Endothelial cell of umbilical vein (primary cell): Measurements from ENCODE around the gene TBX1. TPM values are rescaled to one million over a fixed set of nuclear protein-coding genes. Genes with fewer than 3 reads are reported as not detected.

Source experiments
- BruUV-seq: library from RNA; stranded (reverse); fragments of 400-500 nt; replicated peaks from 2 replicates; lab custom pipeline; 2021; lab: Mats Ljungman, UMichigan
- CTCF ChIA-PET: fragments of 300-600, 350-600 bp; sonication (Branson Sonifier 250); formaldehyde crosslinking; loops from one replicate; lab custom pipeline; 2021; ENCODE audit warnings: antibody characterized with exemption, inconsistent platforms; lab: Charles Lee
- POLR2A ChIA-PET: fragments of 300-600, 350-600 bp; sonication (Branson Sonifier 250); formaldehyde crosslinking; loops from one replicate; lab custom pipeline; 2021; ENCODE audit warnings: antibody characterized with exemption, inconsistent platforms; lab: Charles Lee
- DNase-seq: peaks from one replicate; pipeline ENCODE4 v3.0.0-alpha.2; 2011; ENCODE audit warnings: low read depth, low spot score
- FAIRE-seq: peaks from 2 replicates; lab custom pipeline; 2011; peaks lifted over from hg19 to GRCh38; lab: Jason Lieb, UNC
- H2AFZ ChIP-seq: 2 replicates; pipeline ENCODE4 v1.6.0; 2012; ENCODE audit warnings: low read depth, low read length, control low read depth, inconsistent platforms
- H3K27ac ChIP-seq: 2 replicates; pipeline ENCODE4 v1.5.1; 2011; ENCODE audit warnings: low read depth, mild to moderate bottlenecking, control low read depth, low read length, moderate library complexity; ENCODE audit not compliant: insufficient read depth
- H3K27me3 ChIP-seq, 2 experiments: 2 replicates each; pipeline versions ENCODE4 v1.6.0 to v1.6.1; 2011; ENCODE audit warnings: low read length in 2 of 2, mixed read lengths in 1 of 2; ENCODE audit not compliant: control insufficient read depth in 2 of 2, insufficient read depth in 2 of 2
- H3K36me3 ChIP-seq, 2 experiments: 2 replicates in 1 of 2; 3 replicates in 1 of 2; pipeline ENCODE4 v1.5.1; 2011; ENCODE audit warnings: low read length in 2 of 2, mild to moderate bottlenecking in 1 of 2, moderate library complexity in 1 of 2; ENCODE audit not compliant: control insufficient read depth in 2 of 2, insufficient read depth in 2 of 2; ENCODE audit errors: extremely low read depth in 1 of 2
- H3K4me1 ChIP-seq: 3 replicates; pipeline ENCODE4 v1.5.1; 2011; ENCODE audit warnings: mild to moderate bottlenecking, low read length; ENCODE audit not compliant: control insufficient read depth, insufficient read depth; ENCODE audit errors: extremely low read depth
- H3K4me2 ChIP-seq: 2 replicates; pipeline ENCODE4 v1.6.1; 2011; ENCODE audit warnings: low read length, control low read depth, mixed read lengths; ENCODE audit not compliant: insufficient read depth
- H3K4me3 ChIP-seq, 3 experiments: fragments of 200-600 bp in 1 of 3; sonication (generic), shearing (Covaris generic) in 1 of 3; replicated peaks in 1 of 3; 2 replicates each; pipeline ENCODE4 v1.5.1; 2011 to 2016; ENCODE audit warnings: control low read depth in 3 of 3, low read length in 3 of 3, mild to moderate bottlenecking in 2 of 3, inconsistent platforms in 1 of 3, low read depth in 1 of 3, moderate library complexity in 1 of 3; ENCODE audit not compliant: insufficient read depth in 1 of 3
- H3K79me2 ChIP-seq: 2 replicates; pipeline ENCODE4 v1.6.0; 2012; ENCODE audit warnings: low read length, inconsistent platforms; ENCODE audit not compliant: control insufficient read depth, insufficient read depth
- H3K9ac ChIP-seq: replicated peaks from 2 replicates; pipeline ENCODE3; 2011; ENCODE audit warnings: low read length, control low read depth; ENCODE audit not compliant: insufficient read depth; ENCODE audit errors: extremely low read depth
- H3K9me1 ChIP-seq: replicated peaks from 3 replicates; pipeline ENCODE4 v1.6.0; 2011; ENCODE audit warnings: mild to moderate bottlenecking, low read length; ENCODE audit not compliant: control insufficient read depth, insufficient read depth; ENCODE audit errors: extremely low read depth
- H3K9me3 ChIP-seq: replicated peaks from 2 replicates; pipeline ENCODE4 v1.5.1; 2012; ENCODE audit warnings: low read length, inconsistent platforms; ENCODE audit not compliant: control insufficient read depth, insufficient read depth
- H4K20me1 ChIP-seq: replicated peaks from 2 replicates; pipeline ENCODE3; 2011; ENCODE audit warnings: mild to moderate bottlenecking, low read length; ENCODE audit not compliant: control insufficient read depth, insufficient read depth; ENCODE audit errors: extremely low read depth
- CTCF ChIP-seq, 2 donors: IDR thresholded peaks; 1 replicate in 1 of 2; 2 replicates in 1 of 2; pipeline ENCODE4 v1.5.1; 2011; ENCODE audit warnings: low read length in 2 of 2, mild to moderate bottlenecking in 2 of 2, moderate library complexity in 2 of 2, control low read depth in 1 of 2, inconsistent platforms in 1 of 2, low read depth in 1 of 2; ENCODE audit not compliant: insufficient read depth in 1 of 2; ENCODE audit errors: extremely low read depth in 1 of 2
- GATA2 ChIP-seq: IDR thresholded peaks from 2 replicates; pipeline ENCODE4 v1.7.0; 2011; ENCODE audit warnings: low read depth, mild to moderate bottlenecking, moderate library complexity, mixed read lengths, low read length; ENCODE audit not compliant: insufficient read length, insufficient read depth
- JUN ChIP-seq: IDR thresholded peaks from 2 replicates; pipeline ENCODE4 v1.6.1; 2011; ENCODE audit warnings: borderline replicate concordance, low read depth; ENCODE audit not compliant: insufficient read length, insufficient read depth
- MAX ChIP-seq: IDR thresholded peaks from 2 replicates; pipeline ENCODE4 v1.6.1; 2011; ENCODE audit not compliant: insufficient read depth, insufficient read length
- MYC ChIP-seq: IDR thresholded peaks from one replicate; pipeline ENCODE4 v1.6.1; 2011; ENCODE audit warnings: mild to moderate bottlenecking, low read depth, low read length
- POLR2AphosphoS5 ChIP-seq: IDR thresholded peaks from 2 replicates; pipeline ENCODE4 v1.6.1; 2012; ENCODE audit warnings: low read depth, mild to moderate bottlenecking, control low read depth, low read length, moderate library complexity; ENCODE audit not compliant: insufficient read depth
- dilution Hi-C: fragments of 300-500 bp; cut with MboI; formaldehyde crosslinking; loops from one replicate; pipeline ENCODE4 v1.15.0; 2019; ENCODE audit warnings: low sequenced_read_pairs; ENCODE audit not compliant: extremely low pct_ligation_motif_present
- intact Hi-C: fragments of 100-400 bp; cut with micrococcal nuclease; formaldehyde crosslinking; loops from one replicate; pipeline ENCODE4 v1.10.0; 2022
- polyA plus RNA-seq, 4 experiments: library from polyadenylated mRNA; depleted of rRNA in 3 of 4; stranded (reverse) in 3 of 4; unstranded in 1 of 4; fragments of >200 nt; gene quantifications; 2 replicates each; pipeline versions ENCODE4 v1.2.1 to v1.2.3, GENCODE V29; 2011 to 2012; ENCODE audit warnings: missing spikeins in 1 of 4
- total RNA-seq: library from RNA; stranded (reverse); gene quantifications from 2 replicates; pipeline ENCODE4 v1.2.3, GENCODE V29; 2021

Gene TBX1
- total and polyA plus RNA-seq, 2 donors (not counting 3 experiments of a cell fraction or from before 2014, with no cell fraction given): 11.0 to 30.2 TPM

DNA sequence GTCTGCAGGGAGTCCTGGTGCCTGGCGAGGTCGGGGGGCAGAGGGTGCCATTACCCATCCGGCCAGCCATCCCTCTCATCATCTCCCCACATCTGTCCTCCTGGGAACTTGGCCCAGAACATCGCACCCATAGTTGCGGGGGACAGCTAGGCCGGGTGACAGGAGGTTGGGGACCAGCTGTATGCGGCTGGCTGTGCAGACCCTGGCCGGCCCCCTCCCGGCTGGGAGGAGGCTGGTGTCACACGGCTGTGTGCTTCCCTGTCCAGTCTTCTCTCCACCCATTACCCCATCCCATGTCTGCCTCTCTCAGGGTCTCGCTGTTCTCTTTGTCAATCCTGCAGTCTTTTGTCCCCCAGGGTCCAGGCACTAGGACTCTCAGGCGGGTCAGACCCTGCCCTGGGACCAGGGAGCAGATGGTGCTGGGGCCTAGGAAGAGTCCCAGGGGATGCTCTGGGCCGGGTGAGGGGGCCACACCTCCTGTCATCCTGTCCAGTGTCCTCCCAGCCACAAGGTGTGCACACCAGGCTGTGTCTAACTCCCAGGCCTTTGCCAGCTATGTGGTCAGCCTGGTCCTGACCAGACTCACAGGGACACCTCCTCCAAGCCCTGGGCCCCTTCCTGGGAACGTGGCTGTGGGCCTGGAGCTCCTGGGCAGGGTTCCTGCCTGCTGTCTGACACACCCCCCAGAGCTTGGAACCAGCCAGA lies 6.4 kb upstream of the TBX1 start:
- DNase-seq: no peak
- Histone ChIP-seq H3K9ac (no peak overlapping the region), H3K4me2 (no peak overlapping the region), H3K4me1 (no peaks in the 10 kb centered on the region), H4K20me1 (no peaks in the 10 kb centered on the region), H3K9me1 (no peaks in the 10 kb centered on the region), H2AFZ (no peak overlapping the region), H3K27ac (no peak overlapping the region), H3K36me3 (no peaks in the 10 kb centered on the region), H3K27me3 (peaks cover 25 to 44% of the 10 kb centered on the region in 2 experiments), H3K9me3 (no peaks in the 10 kb centered on the region), H3K79me2 (no peaks in the 10 kb centered on the region), H3K4me3 (no peak overlapping the region)
- ChIA-PET POLR2A (no interaction called here), CTCF (interaction anchor here (1.2 to 5.6 kb wide), 4 partner anchors 8 to 158 kb away, joined by 3 to 73 read pairs (median 13); no protein-coding TSS in a partner anchor)
- dilution Hi-C loops: no loop called here
- BruUV-seq: no TSS peak
- intact Hi-C loops: no loop called here
- no peak for FAIRE-seq
- TF ChIP-seq MYC (no peak), GATA2 (no peak), POLR2AphosphoS5 (no peak), CTCF (IDR thresholded peaks at IDR 0.05; ENCODE audit: extremely low read depth in 1 of 2, insufficient read depth in 1 of 2, low read depth in 1 of 2, low read length in 2 of 2) (no peak), JUN (no peak), MAX (no peak)
